ENCODE data around the gene CIDEA. TPM values are rescaled to one million over a fixed set of nuclear protein-coding genes. Genes with fewer than 3 reads are reported as not detected.

The CIDEA gene
- total and polyA plus RNA-seq, 9 of the 15 experiments (the other 6 are each of a cell fraction or from before 2014, with no cell fraction given): not detected

- TF ChIP-seq HDAC2 (IDR thresholded peaks at IDR 0.05): peak; percentile 59; the same call in 1 of the 2 replicates
- TF ChIP-seq STAT5A (IDR thresholded peaks at IDR 0.05; ENCODE audit: borderline replicate concordance, low read length): no peak
- TF ChIP-seq THAP12 (CRISPR knock-in tag; IDR thresholded peaks at IDR 0.05): no peak
- no peak for TF ChIP-seq BDP1 (IDR thresholded peaks at IDR 0.05; ENCODE audit: insufficient read depth, insufficient read length)
- TF ChIP-seq, protein P1, sequence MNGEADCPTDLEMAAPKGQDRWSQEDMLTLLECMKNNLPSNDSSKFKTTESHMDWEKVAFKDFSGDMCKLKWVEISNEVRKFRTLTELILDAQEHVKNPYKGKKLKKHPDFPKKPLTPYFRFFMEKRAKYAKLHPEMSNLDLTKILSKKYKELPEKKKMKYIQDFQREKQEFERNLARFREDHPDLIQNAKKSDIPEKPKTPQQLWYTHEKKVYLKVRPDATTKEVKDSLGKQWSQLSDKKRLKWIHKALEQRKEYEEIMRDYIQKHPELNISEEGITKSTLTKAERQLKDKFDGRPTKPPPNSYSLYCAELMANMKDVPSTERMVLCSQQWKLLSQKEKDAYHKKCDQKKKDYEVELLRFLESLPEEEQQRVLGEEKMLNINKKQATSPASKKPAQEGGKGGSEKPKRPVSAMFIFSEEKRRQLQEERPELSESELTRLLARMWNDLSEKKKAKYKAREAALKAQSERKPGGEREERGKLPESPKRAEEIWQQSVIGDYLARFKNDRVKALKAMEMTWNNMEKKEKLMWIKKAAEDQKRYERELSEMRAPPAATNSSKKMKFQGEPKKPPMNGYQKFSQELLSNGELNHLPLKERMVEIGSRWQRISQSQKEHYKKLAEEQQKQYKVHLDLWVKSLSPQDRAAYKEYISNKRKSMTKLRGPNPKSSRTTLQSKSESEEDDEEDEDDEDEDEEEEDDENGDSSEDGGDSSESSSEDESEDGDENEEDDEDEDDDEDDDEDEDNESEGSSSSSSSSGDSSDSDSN (IDR thresholded peaks at IDR 0.05; ENCODE audit: borderline replicate concordance in 1 of 2, low read depth in 2 of 2, low read length in 2 of 2): peak; percentile 65 to 91; a peak in 2 of 4 replicates
- TF ChIP-seq ATF1 (CRISPR knock-in tag; IDR thresholded peaks at IDR 0.05): no peak
- peak; percentile 78 for TF ChIP-seq ATF1 (tag; IDR thresholded peaks at IDR 0.05)
- TF ChIP-seq NFYB (IDR thresholded peaks at IDR 0.05; ENCODE audit: extremely low read depth, insufficient read length): no peak
- TF ChIP-seq ZBTB43 (CRISPR knock-in tag; IDR thresholded peaks at IDR 0.05): no peak
- no peak for TF ChIP-seq MYNN (IDR thresholded peaks at IDR 0.05)
- TF ChIP-seq MYNN (CRISPR knock-in tag; IDR thresholded peaks at IDR 0.05): no peak
- TF ChIP-seq ZBTB17 (CRISPR knock-in tag; IDR thresholded peaks at IDR 0.05): peak; percentile 64; the same call in 1 of the 2 replicates
- no peak for TF ChIP-seq ZNF407 (IDR thresholded peaks at IDR 0.05; ENCODE audit: low read depth)
- peak; percentile 23 for TF ChIP-seq FOS (IDR thresholded peaks at IDR 0.05; ENCODE audit: extremely low read depth, insufficient read length)
Measured at GRCh38 chr18:12308386-12309100, 54.4 kb downstream of the CIDEA start (continued).

Data from K562 (cell line).